ENCODE measurements around the gene CATSPERE. TPM values are rescaled to one million over a fixed set of nuclear protein-coding genes. Genes with fewer than 3 reads are reported as not detected.
A peak's percentile ranks its signal among the peaks of the same experiment; 100 is the strongest.

Gene CATSPERE
- total and polyA plus RNA-seq, 9 of the 15 experiments (the other 6 are each of a cell fraction or from before 2014, with no cell fraction given): 0.06 to 0.16 (median 0.09) TPM; not detected in 3

DNA sequence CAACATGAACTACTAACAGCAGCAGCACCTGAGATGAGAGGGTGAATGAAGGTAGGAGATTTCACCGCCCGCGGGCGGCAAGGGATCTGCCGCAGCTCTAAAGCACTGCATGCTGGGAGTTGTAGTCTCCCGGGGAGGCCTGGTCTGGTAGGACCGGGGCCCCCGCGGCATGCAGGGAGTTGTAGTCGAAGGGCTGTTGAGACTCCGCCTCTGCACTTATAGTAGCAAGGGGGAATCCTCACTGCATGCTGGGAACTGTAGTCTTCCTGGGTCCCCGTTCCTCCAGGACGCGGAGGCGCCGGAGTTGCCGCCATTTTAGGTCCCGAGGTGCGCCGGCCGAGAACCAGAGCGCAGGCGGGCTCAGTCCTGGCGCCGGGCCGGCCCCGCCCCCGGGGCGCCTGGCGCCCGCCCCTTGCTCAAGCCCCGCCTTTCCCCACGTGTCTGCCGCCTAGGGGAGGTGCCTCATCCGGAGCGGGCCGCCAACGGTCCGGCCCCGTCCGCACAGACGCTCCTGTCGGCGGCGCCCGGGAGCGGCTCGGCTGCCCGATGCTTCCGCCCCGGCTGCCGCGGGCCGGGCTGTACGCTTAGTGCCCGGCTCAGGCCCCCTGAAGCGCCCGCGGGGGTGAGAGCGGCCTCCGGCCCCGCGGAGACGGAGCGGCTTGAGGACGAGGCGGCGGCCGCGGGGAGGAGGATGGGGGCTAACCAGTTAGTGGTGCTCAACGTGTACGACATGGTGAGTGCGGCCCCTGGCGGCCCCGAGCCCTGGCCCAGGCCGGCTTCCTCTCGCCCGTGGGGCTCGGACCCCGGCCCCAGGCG lies 191.8 kb downstream of the CATSPERE start, which contains the start of gene DESI2 (continued):
- TF ChIP-seq SREBF2 (CRISPR knock-in tag; IDR thresholded peaks at IDR 0.05): no peak
- TF ChIP-seq, protein P1, sequence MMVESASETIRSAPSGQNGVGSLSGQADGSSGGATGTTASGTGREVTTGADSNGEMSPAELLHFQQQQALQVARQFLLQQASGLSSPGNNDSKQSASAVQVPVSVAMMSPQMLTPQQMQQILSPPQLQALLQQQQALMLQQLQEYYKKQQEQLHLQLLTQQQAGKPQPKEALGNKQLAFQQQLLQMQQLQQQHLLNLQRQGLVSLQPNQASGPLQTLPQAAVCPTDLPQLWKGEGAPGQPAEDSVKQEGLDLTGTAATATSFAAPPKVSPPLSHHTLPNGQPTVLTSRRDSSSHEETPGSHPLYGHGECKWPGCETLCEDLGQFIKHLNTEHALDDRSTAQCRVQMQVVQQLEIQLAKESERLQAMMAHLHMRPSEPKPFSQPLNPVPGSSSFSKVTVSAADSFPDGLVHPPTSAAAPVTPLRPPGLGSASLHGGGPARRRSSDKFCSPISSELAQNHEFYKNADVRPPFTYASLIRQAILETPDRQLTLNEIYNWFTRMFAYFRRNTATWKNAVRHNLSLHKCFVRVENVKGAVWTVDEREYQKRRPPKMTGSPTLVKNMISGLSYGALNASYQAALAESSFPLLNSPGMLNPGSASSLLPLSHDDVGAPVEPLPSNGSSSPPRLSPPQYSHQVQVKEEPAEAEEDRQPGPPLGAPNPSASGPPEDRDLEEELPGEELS (CRISPR knock-in tag; IDR thresholded peaks at IDR 0.05; ENCODE audit: borderline replicate concordance): 0 out of 2 replicates have a peak, but pooled peaks have one; percentile 16
- TF ChIP-seq HNRNPLL (IDR thresholded peaks at IDR 0.05; ENCODE audit: low read depth, low read length, poor library complexity, severe bottlenecking): peak; percentile 75
- peak; percentile 74 for TF ChIP-seq FOXP1 (CRISPR knock-in tag; IDR thresholded peaks at IDR 0.05)
- TF ChIP-seq NR2F6 (CRISPR knock-in tag; IDR thresholded peaks at IDR 0.05): 0 out of 2 replicates have a peak, but pooled peaks have one; percentile 58
- TF ChIP-seq, protein P2, sequence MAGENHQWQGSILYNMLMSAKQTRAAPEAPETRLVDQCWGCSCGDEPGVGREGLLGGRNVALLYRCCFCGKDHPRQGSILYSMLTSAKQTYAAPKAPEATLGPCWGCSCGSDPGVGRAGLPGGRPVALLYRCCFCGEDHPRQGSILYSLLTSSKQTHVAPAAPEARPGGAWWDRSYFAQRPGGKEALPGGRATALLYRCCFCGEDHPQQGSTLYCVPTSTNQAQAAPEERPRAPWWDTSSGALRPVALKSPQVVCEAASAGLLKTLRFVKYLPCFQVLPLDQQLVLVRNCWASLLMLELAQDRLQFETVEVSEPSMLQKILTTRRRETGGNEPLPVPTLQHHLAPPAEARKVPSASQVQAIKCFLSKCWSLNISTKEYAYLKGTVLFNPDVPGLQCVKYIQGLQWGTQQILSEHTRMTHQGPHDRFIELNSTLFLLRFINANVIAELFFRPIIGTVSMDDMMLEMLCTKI (IDR thresholded peaks at IDR 0.05; ENCODE audit: partially characterized antibody): no peak
- no peak for TF ChIP-seq DACH1 (IDR thresholded peaks at IDR 0.05; ENCODE audit: partially characterized antibody)
- no peak for TF ChIP-seq ZNF79 (CRISPR knock-in tag; IDR thresholded peaks at IDR 0.05; ENCODE audit: low read depth)
- TF ChIP-seq NONO (IDR thresholded peaks at IDR 0.05; ENCODE audit: low read depth in 2 of 2, low read length in 1 of 2): peak; percentile 94 to 97
- TF ChIP-seq, protein P3, sequence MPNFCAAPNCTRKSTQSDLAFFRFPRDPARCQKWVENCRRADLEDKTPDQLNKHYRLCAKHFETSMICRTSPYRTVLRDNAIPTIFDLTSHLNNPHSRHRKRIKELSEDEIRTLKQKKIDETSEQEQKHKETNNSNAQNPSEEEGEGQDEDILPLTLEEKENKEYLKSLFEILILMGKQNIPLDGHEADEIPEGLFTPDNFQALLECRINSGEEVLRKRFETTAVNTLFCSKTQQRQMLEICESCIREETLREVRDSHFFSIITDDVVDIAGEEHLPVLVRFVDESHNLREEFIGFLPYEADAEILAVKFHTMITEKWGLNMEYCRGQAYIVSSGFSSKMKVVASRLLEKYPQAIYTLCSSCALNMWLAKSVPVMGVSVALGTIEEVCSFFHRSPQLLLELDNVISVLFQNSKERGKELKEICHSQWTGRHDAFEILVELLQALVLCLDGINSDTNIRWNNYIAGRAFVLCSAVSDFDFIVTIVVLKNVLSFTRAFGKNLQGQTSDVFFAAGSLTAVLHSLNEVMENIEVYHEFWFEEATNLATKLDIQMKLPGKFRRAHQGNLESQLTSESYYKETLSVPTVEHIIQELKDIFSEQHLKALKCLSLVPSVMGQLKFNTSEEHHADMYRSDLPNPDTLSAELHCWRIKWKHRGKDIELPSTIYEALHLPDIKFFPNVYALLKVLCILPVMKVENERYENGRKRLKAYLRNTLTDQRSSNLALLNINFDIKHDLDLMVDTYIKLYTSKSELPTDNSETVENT (CRISPR knock-in tag; IDR thresholded peaks at IDR 0.05): peak; percentile 74; the same call in 1 of the 2 replicates
- TF ChIP-seq SPI1 (IDR thresholded peaks at IDR 0.05; ENCODE audit: borderline replicate concordance, low read depth, low read length): 0 out of 2 replicates have a peak, but pooled peaks have one; percentile 20
- TF ChIP-seq MYC (IDR thresholded peaks at IDR 0.05; ENCODE audit: low read depth, low read length): peak; percentile 90
- 0 out of 2 replicates have a peak, but pooled peaks have one; percentile 4 for TF ChIP-seq MYC (CRISPR knock-in tag; IDR thresholded peaks at IDR 0.05; ENCODE audit: borderline replicate concordance, low read depth)
- TF ChIP-seq ZNF24 (IDR thresholded peaks at IDR 0.05): peak; percentile 24; the same call in 1 of the 2 replicates
- no peak; the same call in 1 of the 2 replicates for TF ChIP-seq ZNF134 (CRISPR knock-in tag; conservative IDR thresholded peaks at IDR 0.05)
- peak; percentile 66 for TF ChIP-seq GATAD2B (IDR thresholded peaks at IDR 0.05; ENCODE audit: borderline replicate concordance)
- 0 out of 2 replicates have a peak, but pooled peaks have one; percentile 9 for TF ChIP-seq NFXL1 (CRISPR knock-in tag; IDR thresholded peaks at IDR 0.05)
- peak; percentile 44 for TF ChIP-seq RBM22 (IDR thresholded peaks at IDR 0.05; ENCODE audit: low read depth, low read length, poor library complexity, severe bottlenecking)
- TF ChIP-seq, protein P4, sequence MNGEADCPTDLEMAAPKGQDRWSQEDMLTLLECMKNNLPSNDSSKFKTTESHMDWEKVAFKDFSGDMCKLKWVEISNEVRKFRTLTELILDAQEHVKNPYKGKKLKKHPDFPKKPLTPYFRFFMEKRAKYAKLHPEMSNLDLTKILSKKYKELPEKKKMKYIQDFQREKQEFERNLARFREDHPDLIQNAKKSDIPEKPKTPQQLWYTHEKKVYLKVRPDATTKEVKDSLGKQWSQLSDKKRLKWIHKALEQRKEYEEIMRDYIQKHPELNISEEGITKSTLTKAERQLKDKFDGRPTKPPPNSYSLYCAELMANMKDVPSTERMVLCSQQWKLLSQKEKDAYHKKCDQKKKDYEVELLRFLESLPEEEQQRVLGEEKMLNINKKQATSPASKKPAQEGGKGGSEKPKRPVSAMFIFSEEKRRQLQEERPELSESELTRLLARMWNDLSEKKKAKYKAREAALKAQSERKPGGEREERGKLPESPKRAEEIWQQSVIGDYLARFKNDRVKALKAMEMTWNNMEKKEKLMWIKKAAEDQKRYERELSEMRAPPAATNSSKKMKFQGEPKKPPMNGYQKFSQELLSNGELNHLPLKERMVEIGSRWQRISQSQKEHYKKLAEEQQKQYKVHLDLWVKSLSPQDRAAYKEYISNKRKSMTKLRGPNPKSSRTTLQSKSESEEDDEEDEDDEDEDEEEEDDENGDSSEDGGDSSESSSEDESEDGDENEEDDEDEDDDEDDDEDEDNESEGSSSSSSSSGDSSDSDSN (IDR thresholded peaks at IDR 0.05; ENCODE audit: borderline replicate concordance in 1 of 2, low read depth in 2 of 2, low read length in 2 of 2): peak; percentile 79 to 81
